Ovary (tissue), 3 donors: Measurements from ENCODE around the gene FGFR3.

Experiments used
- CTCF ChIP-seq, 3 donors: fragments of 450-650 bp in 2 of 3; fragments of 200-600 bp in 1 of 3; IDR thresholded peaks; one replicate each; pipeline versions ENCODE4 v1.5.1 to v1.8.0; 2016 to 2022; ENCODE audit warnings: antibody characterized with exemption in 3 of 3, mild to moderate bottlenecking in 1 of 3
- POLR2A ChIP-seq: fragments of 450-650 bp; IDR thresholded peaks from one replicate; pipeline ENCODE4 v1.6.1; 2017; ENCODE audit warnings: antibody characterized with exemption, mild to moderate bottlenecking, moderate library complexity
- donor health status: DM: no; HTN: no; CAD: no.

- TF ChIP-seq POLR2A (no peak), CTCF (IDR thresholded peaks at IDR 0.05) (no peak)
Measured at GRCh38 chr4:1766106-1767060, 26.7 kb upstream of the FGFR3 start.
